ENCODE results near the gene KIAA0319L.
"Not testable (repeated sequence)": the region's sequence is repeated elsewhere in the genome, so short reads cannot be mapped to it uniquely, and the experiment has no call there.

KIAA0319L gene

GRCh38 chr1:35590476-35591040 is 33.4 kb upstream of the KIAA0319L start:
- H3K4me3 ChIP-seq (replicated peaks; ENCODE audit: low read depth, low read length): no peak overlapping the region
- DNase-seq (ENCODE audit: low read depth): no peak
- TF ChIP-seq CTCF (IDR thresholded peaks at IDR 0.05; ENCODE audit: low read length, missing control alignments): no peak

- TF ChIP-seq CTCF (IDR thresholded peaks at IDR 0.05; ENCODE audit: low read length, missing control alignments): no peak
- DNase-seq (ENCODE audit: low read depth): no peak
- H3K4me3 ChIP-seq (replicated peaks; ENCODE audit: low read depth, low read length): no peak overlapping the region
Measured at GRCh38 chr1:35589516-35590427, 32.6 kb upstream of the KIAA0319L start.

GRCh38 chr1:35588197-35588910 is 31.2 kb upstream of the KIAA0319L start:
- DNase-seq (ENCODE audit: low read depth): no peak
- TF ChIP-seq CTCF (IDR thresholded peaks at IDR 0.05; ENCODE audit: low read length, missing control alignments): no peak

GRCh38 chr1:35587736-35588135 is 30.5 kb upstream of the KIAA0319L start:
- DNase-seq (ENCODE audit: low read depth): no peak
- H3K4me3 ChIP-seq (replicated peaks; ENCODE audit: low read depth, low read length): no peak overlapping the region
- no peak for TF ChIP-seq CTCF (IDR thresholded peaks at IDR 0.05; ENCODE audit: low read length, missing control alignments)

More at GRCh38 chr1:35588197-35588910, 31.2 kb upstream of the KIAA0319L start:
- H3K4me3 ChIP-seq (replicated peaks; ENCODE audit: low read depth, low read length): no peak overlapping the region

DNA sequence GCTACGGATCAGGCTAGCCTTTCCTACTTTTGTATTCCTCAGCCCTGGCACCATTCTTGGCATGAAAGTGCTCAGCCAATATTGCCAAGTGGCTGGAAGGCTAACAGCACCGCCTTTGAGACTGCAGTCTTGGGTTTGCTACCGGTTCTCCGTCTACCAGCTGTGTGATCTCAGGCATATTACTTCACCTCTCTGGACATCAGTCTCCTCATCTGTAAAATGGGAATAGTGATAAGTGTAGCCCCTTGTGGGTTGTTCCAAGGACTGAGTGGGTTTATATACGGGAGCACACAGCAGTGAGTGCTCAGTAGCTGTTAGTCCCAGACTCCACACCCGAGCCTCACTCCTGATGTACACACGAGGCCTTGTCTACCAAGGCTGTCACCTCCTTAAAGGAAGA is 29.6 kb upstream of the KIAA0319L start:
- no peak for DNase-seq (ENCODE audit: low read depth)
- no peak overlapping the region for H3K4me3 ChIP-seq (replicated peaks; ENCODE audit: low read depth, low read length)
- TF ChIP-seq CTCF (IDR thresholded peaks at IDR 0.05; ENCODE audit: low read length, missing control alignments): no peak

DNA sequence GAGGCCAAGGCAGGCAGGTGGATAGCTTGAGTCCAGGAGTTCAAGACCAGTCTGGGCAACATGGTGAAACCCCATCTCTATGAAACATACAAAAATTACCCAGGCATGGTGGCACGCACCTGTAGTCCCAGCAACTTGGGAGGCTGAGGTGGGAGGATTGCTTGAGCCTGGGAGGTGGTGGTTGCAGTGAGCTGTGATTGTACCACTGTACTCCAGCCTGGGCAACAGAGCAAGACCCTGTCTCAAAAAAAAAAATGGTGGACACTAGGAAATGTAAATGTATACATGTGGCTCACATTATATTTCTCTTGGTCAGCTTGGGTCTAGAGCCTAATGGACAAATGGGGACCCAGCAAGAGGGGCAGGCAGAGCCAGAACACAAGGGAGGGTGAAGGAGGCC is 28.6 kb upstream of the KIAA0319L start:
- DNase-seq (ENCODE audit: low read depth): not testable (repeated sequence)

DNA sequence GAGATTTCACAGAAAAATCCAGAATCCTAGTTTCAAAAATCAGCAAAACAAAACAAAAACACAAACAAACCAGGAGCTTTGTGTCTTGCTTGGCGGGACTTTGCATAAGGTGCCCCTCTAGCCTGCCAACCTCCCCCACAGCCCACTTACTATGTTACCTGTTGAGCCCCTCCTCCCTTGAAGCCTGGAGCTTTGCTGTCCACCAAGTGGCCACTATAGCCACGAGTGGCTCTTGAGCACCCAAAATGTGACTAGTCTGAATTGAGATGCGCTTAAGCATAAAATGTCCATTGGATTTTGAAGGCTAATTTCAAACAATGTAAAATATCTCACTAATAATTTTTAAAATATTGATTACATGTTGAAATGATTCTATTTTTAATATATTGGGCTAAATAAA is 28.1 kb upstream of the KIAA0319L start:
- no peak for TF ChIP-seq CTCF (IDR thresholded peaks at IDR 0.05; ENCODE audit: low read length, missing control alignments)
- DNase-seq (ENCODE audit: low read depth): no peak
- no peak overlapping the region for H3K4me3 ChIP-seq (replicated peaks; ENCODE audit: low read depth, low read length)

More for the DNA sequence above, 28.6 kb upstream of the KIAA0319L start:
- H3K4me3 ChIP-seq (replicated peaks; ENCODE audit: low read depth, low read length): not testable (repeated sequence)

DNA sequence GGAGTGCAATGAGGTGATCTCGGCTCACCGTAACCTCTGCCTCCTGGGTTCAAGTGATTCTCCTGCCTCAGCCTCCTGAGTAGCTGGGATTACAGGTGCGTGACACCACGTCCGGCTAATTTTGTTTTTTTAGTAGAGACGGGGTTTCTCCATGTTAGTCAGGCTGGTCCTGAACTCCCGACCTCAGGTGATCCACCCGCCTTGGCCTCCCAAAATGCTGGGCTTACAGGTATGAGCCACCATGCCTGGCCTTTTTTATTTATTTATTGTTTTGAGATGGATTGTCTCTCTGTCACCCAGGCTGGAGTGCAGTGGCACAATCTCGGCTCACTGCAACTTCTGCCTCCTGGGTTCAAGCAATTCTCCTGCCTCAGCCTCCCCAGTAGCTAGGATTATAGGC is 24.4 kb upstream of the KIAA0319L start:
- not testable (repeated sequence) for H3K4me3 ChIP-seq (replicated peaks; ENCODE audit: low read depth, low read length); DNase-seq (ENCODE audit: low read depth)
